Measurements from ENCODE around the gene BCL2L13. TPM values are rescaled to one million over a fixed set of nuclear protein-coding genes. Genes with fewer than 3 reads are reported as not detected.
"Not testable (repeated sequence)": the region's sequence is repeated elsewhere in the genome, so short reads cannot be mapped to it uniquely, and the experiment has no call there.

Gene BCL2L13
- total RNA-seq, 1 donor from 2014 or later = 39.9 TPM

- no peak for ATAC-seq
- intact Hi-C loops (cut with DNase I) = no loop called here
Observed at GRCh38 chr22:17675584-17675983, 37.0 kb downstream of the BCL2L13 start.

GRCh38 chr22:17678817-17679385 is 40.3 kb downstream of the BCL2L13 start:
- ATAC-seq = no peak
- DNase-seq (ENCODE audit: low spot score) = no peak
- intact Hi-C loops (cut with DNase I) = no loop called here

More at GRCh38 chr22:17675584-17675983, 37.0 kb downstream of the BCL2L13 start:
- DNase-seq (ENCODE audit: low spot score) = no peak

- DNase-seq (ENCODE audit: low spot score) (no peak), ATAC-seq (no peak)
- intact Hi-C loops (cut with DNase I) = no loop called here
Observed at GRCh38 chr22:17684245-17684644, 45.7 kb downstream of the BCL2L13 start.

- ATAC-seq = no peak
- intact Hi-C loops (cut with DNase I) = no loop called here
Observed at GRCh38 chr22:17692841-17693240, 54.3 kb downstream of the BCL2L13 start.

GRCh38 chr22:17694193-17694592 is 55.6 kb downstream of the BCL2L13 start:
- ATAC-seq = no peak

More at GRCh38 chr22:17692841-17693240, 54.3 kb downstream of the BCL2L13 start:
- no peak for DNase-seq (ENCODE audit: low spot score)

GRCh38 chr22:17694752-17695151 is 56.2 kb downstream of the BCL2L13 start:
- DNase-seq (ENCODE audit: low spot score) (no peak), ATAC-seq (no peak)
- intact Hi-C loops (cut with DNase I) = loop anchor here (5.0 kb wide), 1 partner anchor 1378 kb away; no protein-coding TSS in a partner anchor

More at GRCh38 chr22:17694193-17694592, 55.6 kb downstream of the BCL2L13 start:
- no peak for DNase-seq (ENCODE audit: low spot score)
- intact Hi-C loops (cut with DNase I) = no loop called here

GRCh38 chr22:17695986-17696385 is 57.4 kb downstream of the BCL2L13 start:
- intact Hi-C loops (cut with DNase I) = loop anchor here (5.0 kb wide), 1 partner anchor 1376 kb away; no protein-coding TSS in a partner anchor
- DNase-seq (ENCODE audit: low spot score) = no peak
- ATAC-seq = no peak

GRCh38 chr22:17697196-17697595 is 58.6 kb downstream of the BCL2L13 start:
- not testable (repeated sequence) for ATAC-seq; DNase-seq (ENCODE audit: low spot score)
- intact Hi-C loops (cut with DNase I) = loop anchor here (5.0 kb wide), 1 partner anchor 1375 kb away; no protein-coding TSS in a partner anchor

GRCh38 chr22:17698276-17698675 is 59.7 kb downstream of the BCL2L13 start:
- intact Hi-C loops (cut with DNase I) = loop anchor here (5.0 kb wide), 1 partner anchor 1374 kb away; no protein-coding TSS in a partner anchor
- not testable (repeated sequence) for DNase-seq (ENCODE audit: low spot score); ATAC-seq

GRCh38 chr22:17698948-17699347 is 60.4 kb downstream of the BCL2L13 start:
- ATAC-seq (no peak), DNase-seq (ENCODE audit: low spot score) (no peak)
- intact Hi-C loops (cut with DNase I) = loop anchor here (5.0 kb wide), 1 partner anchor 1373 kb away; no protein-coding TSS in a partner anchor

GRCh38 chr22:17699696-17700340 is 61.3 kb downstream of the BCL2L13 start:
- no peak for ATAC-seq
- DNase-seq (ENCODE audit: low spot score) = no peak
- intact Hi-C loops (cut with DNase I) = loop anchor here (5.0 kb wide), 1 partner anchor 1372 kb away; no protein-coding TSS in a partner anchor

- DNase-seq (ENCODE audit: low spot score) (no peak), ATAC-seq (no peak)
- intact Hi-C loops (cut with DNase I) = no loop called here
Observed at GRCh38 chr22:17700778-17701177, 62.2 kb downstream of the BCL2L13 start.

- no peak for ATAC-seq
- DNase-seq (ENCODE audit: low spot score) = no peak
- intact Hi-C loops (cut with DNase I) = no loop called here
Observed at GRCh38 chr22:17703811-17704210, 65.3 kb downstream of the BCL2L13 start.

- intact Hi-C loops (cut with DNase I) = no loop called here
- DNase-seq (ENCODE audit: low spot score) (no peak), ATAC-seq (no peak)
Observed at GRCh38 chr22:17705546-17705945, 67.0 kb downstream of the BCL2L13 start.

- DNase-seq (ENCODE audit: low spot score) (no peak), ATAC-seq (peak; percentile 98)
- intact Hi-C loops (cut with DNase I) = no loop called here
Observed at GRCh38 chr22:17705951-17706900, 67.7 kb downstream of the BCL2L13 start.

- peak; percentile 46 for ATAC-seq
- DNase-seq (ENCODE audit: low spot score) = no peak
- intact Hi-C loops (cut with DNase I) = no loop called here
Observed at GRCh38 chr22:17706947-17707346, 68.4 kb downstream of the BCL2L13 start.

GRCh38 chr22:17707526-17707925 is 69.0 kb downstream of the BCL2L13 start:
- ATAC-seq = no peak
- no peak for DNase-seq (ENCODE audit: low spot score)
- intact Hi-C loops (cut with DNase I) = no loop called here

- no peak for ATAC-seq
- no peak for DNase-seq (ENCODE audit: low spot score)
- intact Hi-C loops (cut with DNase I) = no loop called here
Observed at GRCh38 chr22:17710023-17710422, 71.5 kb downstream of the BCL2L13 start.

- no peak for ATAC-seq
- no peak for DNase-seq (ENCODE audit: low spot score)
- intact Hi-C loops (cut with DNase I) = no loop called here
Observed at GRCh38 chr22:17712441-17712840, 73.9 kb downstream of the BCL2L13 start.
